ENCODE results near the gene TMEM54. TPM values are rescaled to one million over a fixed set of nuclear protein-coding genes. Genes with fewer than 3 reads are reported as not detected.

TMEM54 gene
- polyA plus RNA-seq, 1 donor = 5.7 TPM

DNA sequence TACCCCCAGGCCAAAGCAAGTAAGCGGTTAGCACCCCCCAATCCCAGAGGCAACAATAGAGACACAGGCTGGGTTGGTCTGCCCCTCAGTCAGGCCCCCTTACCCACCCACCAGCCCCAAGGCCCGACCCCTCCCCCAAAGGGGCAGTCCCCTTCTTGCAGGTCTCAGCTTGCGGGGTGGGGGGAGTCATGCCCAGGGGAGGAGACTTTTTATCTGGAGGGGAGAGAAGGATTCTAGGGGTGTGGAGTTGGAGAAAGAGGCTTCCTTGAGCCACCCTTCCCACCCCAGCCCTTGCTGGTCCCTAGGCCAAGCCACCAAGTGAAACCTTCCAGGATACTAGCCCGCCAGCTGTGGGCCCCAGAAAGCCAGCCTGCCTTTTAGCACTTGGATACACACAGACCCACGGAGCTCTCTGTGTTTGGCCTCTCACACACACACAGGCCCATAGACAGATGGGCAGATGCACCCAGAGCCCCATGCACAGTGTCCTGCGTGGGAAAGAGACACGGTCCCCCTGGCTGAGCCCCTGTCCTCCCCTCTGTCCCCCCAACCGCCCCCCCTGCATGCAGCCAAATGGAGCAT is 7.1 kb downstream of the TMEM54 start:
- no peak for DNase-seq

- no peak for DNase-seq
Observed at GRCh38 chr1:32893198-32894018, 7.8 kb downstream of the TMEM54 start.

GRCh38 chr1:32892368-32893197 is 8.6 kb downstream of the TMEM54 start:
- no peak for DNase-seq

DNA sequence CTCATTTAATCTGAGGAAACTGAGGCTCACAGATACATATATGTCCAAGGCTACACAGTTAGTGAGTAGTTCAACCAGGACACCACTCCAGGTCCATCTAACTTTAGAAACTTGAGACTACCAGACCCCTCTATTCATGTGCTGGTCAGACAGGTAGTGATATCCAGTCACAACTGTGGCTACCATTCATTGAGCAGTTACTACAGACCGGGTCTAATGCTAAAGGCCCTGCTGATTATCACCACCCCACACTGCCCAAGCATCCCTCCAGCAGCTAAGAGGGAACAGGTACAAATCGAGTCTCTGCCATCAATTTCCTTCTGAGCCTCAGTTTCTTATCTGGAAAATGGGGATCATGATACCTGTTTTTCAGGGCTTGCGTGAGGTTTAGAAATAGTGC is 9.6 kb downstream of the TMEM54 start:
- DNase-seq = no peak

GRCh38 chr1:32891241-32891570 is 10.0 kb downstream of the TMEM54 start:
- no peak for DNase-seq

DNA sequence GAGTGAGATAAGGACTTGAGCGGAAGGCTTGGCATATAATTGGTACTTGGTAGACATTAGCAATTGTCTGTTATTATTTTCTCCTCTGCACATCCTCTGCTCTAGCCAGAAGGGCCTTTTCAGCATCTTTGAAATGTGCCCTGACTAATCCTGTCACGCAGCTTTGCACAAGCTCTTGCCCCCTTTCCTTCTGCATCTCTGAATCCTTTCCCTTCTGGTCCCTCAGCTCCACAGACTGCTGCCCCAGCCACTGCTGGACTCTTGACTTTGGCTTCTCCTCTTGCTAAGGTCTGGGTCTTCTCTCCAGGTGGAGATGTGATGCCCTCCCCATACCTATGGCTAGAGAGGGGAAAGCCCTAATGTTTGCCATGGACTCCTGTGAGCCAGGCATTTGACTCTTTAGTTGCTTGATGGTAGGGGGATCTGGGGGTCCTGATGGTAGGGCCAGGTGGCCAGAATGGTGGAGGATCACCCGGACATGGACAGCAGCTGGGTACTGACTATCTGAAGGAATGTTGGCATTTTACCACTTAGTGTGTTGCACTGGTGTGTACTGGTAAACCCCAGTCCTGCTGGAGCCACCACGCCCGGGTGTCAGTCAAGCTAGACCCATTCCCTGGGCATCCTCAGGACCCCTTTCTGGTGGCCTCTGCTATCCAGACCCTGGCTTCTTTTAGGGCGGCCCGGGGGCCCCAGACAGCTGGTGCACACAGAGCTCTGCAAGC is 10.5 kb downstream of the TMEM54 start:
- no peak for DNase-seq

DNA sequence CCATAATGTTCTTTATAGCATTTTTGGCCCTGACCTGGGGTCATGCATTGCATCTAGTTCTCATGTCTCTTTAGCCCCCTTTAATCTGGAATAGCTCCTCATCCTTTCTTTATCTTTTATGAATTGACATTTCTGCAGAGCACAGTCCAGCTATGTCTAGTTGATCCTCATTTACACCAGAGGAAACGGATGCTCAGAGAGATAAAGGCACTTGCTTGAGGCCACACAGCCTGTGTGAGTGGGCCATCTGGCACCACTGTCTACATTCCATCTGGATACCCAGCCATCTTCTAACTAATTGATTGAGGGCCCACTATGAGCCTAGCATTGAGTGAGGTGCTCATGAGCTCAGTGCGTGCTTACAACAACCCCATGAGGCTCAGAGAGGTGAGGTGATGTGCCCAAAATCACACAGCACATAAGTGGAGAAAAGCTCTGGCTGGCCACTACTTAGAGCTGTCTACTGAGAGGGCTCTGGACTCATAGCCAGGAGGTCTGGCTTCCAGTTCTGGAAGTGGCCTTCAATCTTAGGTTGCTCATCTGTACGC is 11.4 kb downstream of the TMEM54 start:
- DNase-seq = no peak

DNA sequence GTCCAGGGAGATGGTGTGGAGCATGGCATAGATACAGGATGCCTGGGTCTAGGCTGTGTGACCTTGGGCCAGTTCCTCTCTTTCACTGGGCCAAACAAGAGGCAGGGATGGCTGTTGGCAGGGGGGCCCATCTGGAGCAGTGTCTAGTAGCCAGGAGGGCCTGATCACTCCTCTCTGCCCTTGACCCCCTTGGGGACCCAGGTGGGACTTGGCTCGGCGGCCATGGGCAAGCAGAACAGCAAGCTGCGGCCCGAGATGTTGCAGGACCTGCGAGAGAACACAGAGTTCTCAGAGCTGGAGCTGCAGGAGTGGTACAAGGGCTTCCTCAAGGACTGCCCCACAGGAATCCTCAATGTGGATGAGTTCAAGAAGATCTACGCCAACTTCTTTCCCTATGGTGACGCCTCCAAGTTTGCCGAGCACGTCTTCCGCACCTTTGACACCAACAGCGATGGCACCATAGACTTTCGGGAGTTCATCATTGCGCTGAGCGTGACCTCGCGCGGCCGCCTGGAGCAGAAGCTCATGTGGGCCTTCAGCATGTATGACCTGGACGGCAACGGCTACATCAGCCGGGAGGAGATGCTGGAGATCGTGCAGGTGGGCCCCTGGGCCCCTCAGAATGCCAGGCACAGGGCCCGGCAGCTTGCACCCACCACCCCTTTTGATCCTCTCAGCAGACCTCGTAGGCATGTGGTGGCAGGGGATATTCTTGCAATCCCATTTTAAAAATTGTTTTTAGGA is 12.3 kb downstream of the TMEM54 start:
- DNase-seq = no peak

GRCh38 chr1:32888134-32888533 is 13.1 kb downstream of the TMEM54 start:
- no peak for DNase-seq

- no peak for DNase-seq
Observed at GRCh38 chr1:32887623-32888022, 13.6 kb downstream of the TMEM54 start.

- no peak for DNase-seq
Observed at GRCh38 chr1:32886828-32887414, 14.3 kb downstream of the TMEM54 start.

DNA sequence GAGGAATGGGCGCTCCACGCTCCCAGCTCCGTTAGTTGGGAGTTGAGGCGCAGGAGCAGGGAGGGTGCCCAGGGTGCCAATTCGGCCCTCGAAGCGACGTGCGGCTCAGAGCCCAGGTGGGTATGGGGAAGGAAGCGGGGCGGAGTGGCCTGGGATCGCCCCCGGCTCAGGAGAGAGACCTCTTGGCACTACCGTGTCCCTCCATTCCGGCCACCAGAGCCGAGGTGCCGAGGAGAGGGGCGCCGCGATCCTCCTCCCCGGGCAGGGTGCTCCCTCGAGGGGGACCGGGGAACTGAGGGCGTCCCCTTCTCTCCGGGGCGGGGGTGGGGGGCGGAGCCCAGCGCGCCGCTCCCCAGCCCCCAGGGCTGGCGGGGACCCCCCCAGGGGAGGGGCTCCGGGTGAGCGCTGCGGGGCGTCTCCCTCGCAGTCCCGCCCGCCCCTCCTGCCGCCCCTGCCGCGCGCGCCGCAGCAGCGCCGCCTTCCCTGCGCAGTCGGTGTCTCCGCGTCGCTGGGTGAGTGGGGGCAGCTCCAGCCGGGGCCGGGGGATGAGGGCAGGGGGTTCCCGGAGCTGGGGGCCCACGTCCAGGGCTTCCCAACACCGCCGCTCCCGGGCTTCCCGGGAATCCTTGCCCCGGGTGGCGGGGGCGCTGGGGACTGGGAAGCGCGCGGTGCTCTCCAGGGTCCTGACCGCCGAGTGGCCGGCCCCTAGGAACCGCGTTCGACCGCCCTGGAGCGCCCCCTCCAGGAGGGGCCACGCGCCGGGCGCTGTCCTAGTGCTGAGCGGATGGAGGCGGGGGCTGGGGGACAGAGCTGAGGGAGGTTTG is 15.0 kb downstream of the TMEM54 start, which contains the start of gene HPCA:
TSS of gene HPCA (plus strand) at position 488 of the 824 bp plus-strand sequence. CDS start 2,408 bp downstream, outside the sequence.
- no peak for DNase-seq

DNA sequence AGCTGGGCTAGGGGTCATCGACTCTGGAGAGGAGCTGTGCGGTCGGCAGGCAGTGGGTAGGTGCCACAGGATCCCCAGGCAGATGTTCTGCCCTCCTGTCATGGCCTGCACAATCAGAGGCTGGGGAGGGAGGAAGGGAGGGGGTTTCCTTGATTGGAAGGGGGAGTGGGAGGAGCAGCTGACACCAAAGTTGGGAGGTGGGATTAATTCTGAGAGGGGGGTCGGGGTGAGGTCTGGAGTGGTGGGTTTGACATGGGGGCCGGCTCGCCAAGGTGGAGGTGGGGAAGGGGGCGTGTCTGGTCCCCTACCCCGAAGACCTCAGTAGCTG is 15.5 kb downstream of the TMEM54 start:
- DNase-seq = no peak

DNA sequence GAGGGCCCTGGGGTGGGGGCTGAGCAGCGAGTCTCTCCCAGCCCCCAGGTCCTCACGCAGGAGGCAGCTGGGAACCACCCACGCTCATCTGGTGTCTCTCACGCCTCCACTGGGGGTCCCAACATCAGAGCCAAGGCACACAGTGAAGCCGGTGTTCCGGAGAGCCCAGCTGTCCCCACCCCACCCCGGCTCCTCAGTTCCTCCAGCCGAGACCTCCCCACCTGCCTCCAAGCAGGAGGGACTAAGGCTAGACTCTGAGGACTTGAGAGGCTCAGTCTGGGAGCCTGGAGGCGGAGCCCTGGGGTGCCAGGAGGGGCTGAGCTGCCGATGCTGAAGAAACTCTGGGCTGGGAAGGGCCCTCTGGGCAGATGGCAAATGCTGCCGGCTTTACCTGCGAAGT is 16.5 kb downstream of the TMEM54 start:
- no peak for DNase-seq

GRCh38 chr1:32884032-32884372 is 17.2 kb downstream of the TMEM54 start:
- DNase-seq = no peak

DNA sequence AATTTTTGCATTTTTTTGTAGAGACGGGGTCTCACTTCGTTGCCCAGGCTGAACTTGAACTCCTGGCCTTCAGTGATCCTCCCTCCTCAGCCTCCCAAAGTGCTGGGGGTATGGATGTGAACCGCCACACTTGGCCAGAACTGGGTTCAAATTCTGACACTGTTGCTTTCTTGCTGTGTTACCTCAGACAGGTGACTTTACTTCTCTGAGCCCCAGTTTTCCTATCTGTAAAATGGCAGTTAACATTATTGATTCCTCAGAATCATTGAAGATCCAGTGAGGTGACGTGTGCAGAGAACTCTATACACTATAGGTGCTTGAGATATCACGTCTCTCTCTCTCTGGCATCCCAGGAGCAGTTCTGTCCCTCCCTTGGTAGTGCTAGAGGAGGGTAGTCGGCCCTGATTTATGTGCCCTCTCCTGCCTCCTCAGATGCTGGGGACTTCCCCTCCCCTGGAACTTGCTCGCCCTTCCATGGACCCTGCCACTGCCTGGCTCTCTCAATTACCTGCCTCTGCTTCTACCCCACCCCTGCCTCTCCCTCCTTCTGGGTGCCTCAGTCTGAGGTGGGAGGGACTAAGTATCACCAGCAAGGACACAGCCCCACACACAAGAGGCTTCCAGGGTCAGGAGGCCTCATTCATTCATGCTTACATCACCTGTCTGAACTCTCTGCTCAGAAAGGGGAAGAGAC is 17.7 kb downstream of the TMEM54 start:
- DNase-seq = no peak

DNA sequence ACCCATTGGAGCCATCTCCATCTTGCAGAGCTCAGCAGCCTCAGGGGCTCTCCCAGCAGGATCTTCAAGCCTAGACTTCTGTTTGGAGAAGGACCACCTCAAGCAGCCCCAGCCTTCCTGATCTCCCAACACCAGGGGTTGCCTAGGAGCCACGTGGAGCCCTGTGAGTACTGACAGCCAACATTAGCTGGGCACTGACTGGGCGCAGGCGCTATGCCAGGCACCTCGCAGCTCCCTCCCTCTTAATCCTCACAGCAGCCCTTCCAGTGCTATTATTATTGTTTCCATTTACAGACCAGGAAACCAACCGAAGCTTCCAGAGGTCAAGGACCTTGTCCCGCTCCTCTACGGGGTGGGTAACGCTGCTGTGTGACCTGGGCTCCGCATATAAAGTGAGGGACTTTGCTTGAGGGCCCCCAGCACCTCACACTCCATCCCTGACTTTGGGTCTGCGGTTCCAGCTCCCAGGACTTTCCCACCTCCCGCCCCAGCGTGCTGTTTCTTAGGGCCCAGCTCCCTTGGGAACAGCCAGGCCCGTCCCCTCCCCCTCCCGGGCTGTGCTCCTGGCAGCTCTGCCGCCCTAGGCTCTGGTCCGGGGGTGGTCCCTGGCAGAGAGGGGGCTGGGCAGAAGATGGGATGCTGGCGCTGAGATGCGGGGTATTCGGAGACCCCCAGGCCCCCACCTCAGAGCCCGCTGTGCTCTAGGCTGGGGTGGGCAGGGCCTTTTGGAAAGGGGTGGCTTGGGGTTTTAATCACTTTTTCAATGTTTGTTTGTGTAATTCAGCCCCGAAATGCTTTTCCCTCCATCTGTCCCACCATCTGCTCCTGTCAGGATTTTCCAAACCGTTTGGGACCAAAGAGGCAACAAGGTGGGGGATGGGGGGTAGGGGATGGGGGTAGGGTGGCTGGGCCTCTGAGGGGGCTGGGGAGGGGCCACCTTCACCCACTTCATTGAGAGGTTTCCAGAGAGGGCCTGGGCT is 19.0 kb downstream of the TMEM54 start:
- DNase-seq = no peak

GRCh38 chr1:32881291-32881690 is 19.9 kb downstream of the TMEM54 start:
- no peak for DNase-seq

DNA sequence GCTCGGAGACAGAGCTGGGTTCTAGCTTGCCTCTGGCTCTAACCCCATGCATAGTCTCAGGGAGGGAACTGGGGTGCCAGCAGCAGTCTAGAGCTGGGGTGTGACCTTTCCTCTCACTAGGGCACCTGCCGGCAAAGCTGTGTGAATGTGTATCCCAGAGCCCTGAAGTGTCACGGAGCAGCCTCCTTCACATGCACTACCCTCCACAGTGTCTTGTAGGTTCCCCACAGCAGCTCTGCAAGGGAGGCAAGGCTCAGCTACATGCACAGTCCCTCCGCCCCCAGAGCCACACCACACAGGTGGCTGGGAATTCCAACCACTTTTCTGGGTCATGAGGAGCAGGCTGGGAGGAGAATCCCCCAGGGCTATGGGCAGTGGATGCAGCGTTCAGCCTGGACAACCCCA is 22.6 kb downstream of the TMEM54 start:
- no peak for DNase-seq
